ENCODE results near the gene CUX1.

GRCh38 chr7:102085218-102085772 is 267.9 kb downstream of the CUX1 start:
- TF ChIP-seq ZFP30 (CRISPR knock-in tag; IDR thresholded peaks at IDR 0.05), result no peak
- TF ChIP-seq ZNF565 (CRISPR knock-in tag; conservative IDR thresholded peaks at IDR 0.05; ENCODE audit: low read depth), result no peak
- no peak for TF ChIP-seq CREB5 (CRISPR knock-in tag; IDR thresholded peaks at IDR 0.05; ENCODE audit: low read depth)
- TF ChIP-seq CSRNP3 (CRISPR knock-in tag; IDR thresholded peaks at IDR 0.05), result no peak
- no peak for TF ChIP-seq TOX (CRISPR knock-in tag; IDR thresholded peaks at IDR 0.05; ENCODE audit: borderline replicate concordance)
- no peak for TF ChIP-seq TCF4 (CRISPR knock-in tag; IDR thresholded peaks at IDR 0.05; ENCODE audit: borderline replicate concordance)
- no peak for TF ChIP-seq ISL1 (CRISPR knock-in tag; IDR thresholded peaks at IDR 0.05)
- TF ChIP-seq POU6F1 (CRISPR knock-in tag; IDR thresholded peaks at IDR 0.05; ENCODE audit: borderline replicate concordance, low read depth), result no peak
- no peak for TF ChIP-seq PATZ1 (CRISPR knock-in tag; IDR thresholded peaks at IDR 0.05; ENCODE audit: borderline replicate concordance)
- TF ChIP-seq RARB (CRISPR knock-in tag; IDR thresholded peaks at IDR 0.05), result no peak
- TF ChIP-seq ZNF70 (CRISPR knock-in tag; IDR thresholded peaks at IDR 0.05), result no peak
- TF ChIP-seq GLIS3 (CRISPR knock-in tag; IDR thresholded peaks at IDR 0.05), result no peak
- TF ChIP-seq ZFP3 (CRISPR knock-in tag; IDR thresholded peaks at IDR 0.05), result no peak
- TF ChIP-seq SNAI2 (CRISPR knock-in tag; IDR thresholded peaks at IDR 0.05), result no peak

Data from SK-N-SH treated with all-trans-retinoic acid at 6 μM for 48 hours (cell line).